A673 (cell line): ENCODE data around the gene PDCD11. TPM values are rescaled to one million over a fixed set of nuclear protein-coding genes. Genes with fewer than 3 reads are reported as not detected.

Experiments
- BruUV-seq: library from RNA; stranded (reverse); fragments of 400-500 nt; replicated peaks from 2 replicates; lab custom pipeline; 2021; lab: Mats Ljungman, UMichigan
- CTCF ChIA-PET: fragments of 300-600 bp; sonication (Branson Sonifier 250); formaldehyde crosslinking; loops from one replicate; lab custom pipeline; 2022; ENCODE audit warnings: antibody characterized with exemption; lab: Charles Lee
- POLR2A ChIA-PET: fragments of 300-600 bp; sonication (Branson Sonifier 250); formaldehyde crosslinking; loops from one replicate; lab custom pipeline; 2022; ENCODE audit warnings: antibody characterized with exemption; ENCODE audit not compliant: low non-redundant PET; lab: Charles Lee
- DNase-seq: peaks from one replicate; pipeline ENCODE4 v3.0.0-alpha.2; 2015; ENCODE audit warnings: low spot score
- H3K27ac ChIP-seq: fragments of 200-600 bp; sonication (generic); 2 replicates; pipeline ENCODE4 v1.5.1; 2016; ENCODE audit warnings: mixed run types, low read depth, mild to moderate bottlenecking, mixed read lengths, antibody characterized with exemption, low read length; ENCODE audit not compliant: poor library complexity, severe bottlenecking
- H3K27me3 ChIP-seq: fragments of 200-600 bp; sonication (generic); replicated peaks from 2 replicates; pipeline ENCODE4 v1.6.1; 2017; ENCODE audit warnings: mixed run types, low read depth, mild to moderate bottlenecking, mixed read lengths, antibody characterized with exemption, low read length; ENCODE audit not compliant: insufficient read depth, poor library complexity
- H3K36me3 ChIP-seq: fragments of 200-600 bp; sonication (generic); 2 replicates; pipeline ENCODE4 v1.6.1; 2016; ENCODE audit warnings: mixed run types, mild to moderate bottlenecking, mixed read lengths, antibody characterized with exemption, low read length; ENCODE audit not compliant: insufficient read depth, poor library complexity, severe bottlenecking
- H3K4me1 ChIP-seq: fragments of 200-600 bp; sonication (generic); 2 replicates; pipeline ENCODE4 v1.6.1; 2017; ENCODE audit warnings: mixed run types, mild to moderate bottlenecking, mixed read lengths, antibody characterized with exemption, low read length; ENCODE audit not compliant: insufficient read depth, poor library complexity, severe bottlenecking
- H3K4me3 ChIP-seq: fragments of 200-600 bp; sonication (generic); 2 replicates; pipeline ENCODE4 v1.5.1; 2016; ENCODE audit warnings: low read depth, mixed run types, mild to moderate bottlenecking, mixed read lengths, low read length; ENCODE audit not compliant: poor library complexity, severe bottlenecking
- H3K9me3 ChIP-seq: fragments of 200-600 bp; sonication (generic); 2 replicates; pipeline ENCODE4 v1.6.1; 2016; ENCODE audit warnings: mixed run types, low read depth, mild to moderate bottlenecking, mixed read lengths, antibody characterized with exemption, low read length; ENCODE audit not compliant: poor library complexity, severe bottlenecking
- EZH2 ChIP-seq: fragments of 200-600 bp; sonication (generic); IDR thresholded peaks from 2 replicates; pipeline ENCODE4 v1.6.1; 2017; ENCODE audit warnings: borderline replicate concordance, low read depth, mild to moderate bottlenecking, mixed read lengths, antibody characterized with exemption, low read length; ENCODE audit not compliant: poor library complexity, severe bottlenecking
- intact Hi-C: fragments of 100-400 bp; cut with micrococcal nuclease; formaldehyde crosslinking; loops from one replicate; pipeline ENCODE4 v1.10.0; 2022; ENCODE audit not compliant: unreplicated experiment
- total RNA-seq: library from RNA; stranded (reverse); gene quantifications from 2 replicates; pipeline ENCODE4 v1.2.3, GENCODE V29; 2021
- TF ChIP-seq, protein P1 (sequence below): fragments of 300-800, 200-600 bp; sonication (generic); conservative IDR thresholded peaks from 2 replicates; pipeline ENCODE4 v1.5.1; 2017; ENCODE audit warnings: low read depth, mild to moderate bottlenecking, antibody characterized with exemption, low read length, moderate library complexity, mixed read lengths

PDCD11 gene
- total RNA-seq, 1 experiment from 2014 or later, result 78.1 TPM

DNA sequence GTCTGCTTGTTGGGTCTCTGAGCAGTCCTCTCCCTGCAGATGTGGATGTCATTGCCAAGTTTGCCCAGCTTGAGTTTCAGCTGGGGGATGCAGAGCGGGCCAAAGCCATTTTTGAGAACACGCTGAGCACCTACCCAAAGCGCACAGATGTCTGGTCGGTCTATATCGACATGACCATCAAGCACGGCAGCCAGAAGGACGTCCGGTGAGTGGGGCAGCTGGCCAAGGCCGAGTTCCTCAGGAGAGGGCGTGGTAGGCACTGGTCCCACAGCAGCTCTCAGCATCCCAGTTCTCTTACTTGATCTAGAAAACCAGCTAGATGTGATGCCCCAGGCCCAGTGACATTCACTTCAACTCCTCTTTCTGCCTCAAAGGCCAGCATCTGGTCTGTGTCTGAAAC, 48.1 kb downstream of the PDCD11 start:
- Histone ChIP-seq H3K36me3 (peaks cover 78% of the 10 kb centered on the region), H3K4me1 (no peaks in the 10 kb centered on the region), H3K9me3 (no peaks in the 10 kb centered on the region), H3K27me3 (no peaks in the 10 kb centered on the region), H3K27ac (no peak overlapping the region), H3K4me3 (no peak overlapping the region)
- CTCF ChIA-PET, result no interaction called here
- TF ChIP-seq, protein P1, sequence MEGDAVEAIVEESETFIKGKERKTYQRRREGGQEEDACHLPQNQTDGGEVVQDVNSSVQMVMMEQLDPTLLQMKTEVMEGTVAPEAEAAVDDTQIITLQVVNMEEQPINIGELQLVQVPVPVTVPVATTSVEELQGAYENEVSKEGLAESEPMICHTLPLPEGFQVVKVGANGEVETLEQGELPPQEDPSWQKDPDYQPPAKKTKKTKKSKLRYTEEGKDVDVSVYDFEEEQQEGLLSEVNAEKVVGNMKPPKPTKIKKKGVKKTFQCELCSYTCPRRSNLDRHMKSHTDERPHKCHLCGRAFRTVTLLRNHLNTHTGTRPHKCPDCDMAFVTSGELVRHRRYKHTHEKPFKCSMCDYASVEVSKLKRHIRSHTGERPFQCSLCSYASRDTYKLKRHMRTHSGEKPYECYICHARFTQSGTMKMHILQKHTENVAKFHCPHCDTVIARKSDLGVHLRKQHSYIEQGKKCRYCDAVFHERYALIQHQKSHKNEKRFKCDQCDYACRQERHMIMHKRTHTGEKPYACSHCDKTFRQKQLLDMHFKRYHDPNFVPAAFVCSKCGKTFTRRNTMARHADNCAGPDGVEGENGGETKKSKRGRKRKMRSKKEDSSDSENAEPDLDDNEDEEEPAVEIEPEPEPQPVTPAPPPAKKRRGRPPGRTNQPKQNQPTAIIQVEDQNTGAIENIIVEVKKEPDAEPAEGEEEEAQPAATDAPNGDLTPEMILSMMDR, result no peak
- TF ChIP-seq EZH2, result no peak
- intact Hi-C loops, result no loop called here
- POLR2A ChIA-PET, result no interaction called here
- no TSS peak for BruUV-seq
- DNase-seq, result no peak

DNA sequence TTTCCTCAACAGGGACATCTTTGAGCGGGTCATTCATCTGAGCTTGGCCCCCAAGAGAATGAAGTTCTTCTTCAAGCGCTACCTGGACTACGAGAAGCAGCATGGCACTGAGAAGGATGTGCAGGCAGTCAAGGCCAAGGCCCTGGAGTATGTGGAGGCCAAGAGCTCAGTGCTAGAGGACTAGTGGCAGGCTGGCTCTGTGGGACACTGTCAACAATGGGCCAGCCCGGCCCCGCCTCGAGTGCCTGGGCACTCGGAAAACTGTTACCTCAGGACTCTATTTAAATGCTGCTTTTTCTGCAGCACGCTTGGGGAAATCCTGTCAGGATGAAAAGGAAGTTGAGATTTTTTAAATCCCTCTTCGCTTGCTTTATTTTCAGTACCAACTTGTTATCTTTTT, 48.9 kb downstream of the PDCD11 start:
- H3K27me3 ChIP-seq, result no peaks in the 10 kb centered on the region
- CTCF ChIA-PET, result no interaction called here
- no peaks in the 10 kb centered on the region for H3K9me3 ChIP-seq
- no peak for TF ChIP-seq EZH2
- TF ChIP-seq, protein P1, result no peak
- no peak overlapping the region for H3K4me3 ChIP-seq
- intact Hi-C loops, result no loop called here
- DNase-seq, result no peak
- POLR2A ChIA-PET, result interaction anchor here (0.6 kb wide), 1 partner anchor 105 kb away, joined by 3 read pairs; no protein-coding TSS in a partner anchor
- H3K27ac ChIP-seq, result no peak overlapping the region
- H3K4me1 ChIP-seq, result no peaks in the 10 kb centered on the region
- peaks cover 71% of the 10 kb centered on the region for H3K36me3 ChIP-seq
- BruUV-seq, result no TSS peak

DNA sequence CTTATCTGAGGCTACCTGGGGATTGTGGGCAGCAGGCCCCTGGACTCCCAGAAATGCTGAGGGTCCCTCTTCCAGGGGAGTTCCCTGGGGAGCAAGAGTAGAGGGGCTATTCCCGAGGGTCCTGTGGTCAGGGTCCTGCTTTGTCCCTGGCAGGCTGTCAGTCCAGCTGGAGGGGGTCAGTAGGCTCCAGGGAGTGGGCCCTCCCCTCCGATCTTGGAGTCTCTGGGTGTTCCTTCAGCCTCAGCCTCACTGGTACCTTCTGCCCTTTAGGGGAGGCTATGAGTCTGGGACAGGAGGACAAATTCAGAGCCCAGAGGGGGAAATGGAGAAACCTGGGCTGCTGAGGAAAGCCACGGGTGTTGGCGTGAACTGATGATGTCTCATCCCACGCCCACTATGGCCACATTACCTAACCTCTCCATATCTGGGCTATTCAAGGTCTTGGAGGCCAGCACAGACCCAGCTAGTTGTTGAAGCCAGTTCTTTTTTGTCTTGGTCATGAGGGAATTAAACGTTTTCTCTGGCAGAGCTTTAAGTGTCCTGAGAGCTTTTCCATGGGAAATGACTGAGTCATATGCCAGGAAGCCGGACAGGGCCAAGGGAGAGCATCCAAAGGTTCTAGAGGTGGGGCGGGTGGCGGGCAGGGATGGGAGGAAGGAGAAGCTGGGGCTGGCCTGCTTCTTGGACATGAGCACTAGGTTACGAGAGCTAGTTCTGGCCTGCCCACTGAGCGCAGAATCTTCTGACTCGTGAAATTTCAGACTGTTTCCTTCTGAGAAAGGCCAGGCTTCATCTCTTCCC, 49.5 kb downstream of the PDCD11 start:
- Histone ChIP-seq H3K27ac (no peak overlapping the region), H3K27me3 (no peaks in the 10 kb centered on the region), H3K9me3 (no peaks in the 10 kb centered on the region), H3K4me3 (no peak overlapping the region), H3K36me3 (peaks cover 65% of the 10 kb centered on the region), H3K4me1 (peaks cover 1% of the 10 kb centered on the region)
- intact Hi-C loops, result no loop called here
- DNase-seq, result no peak
- ChIA-PET CTCF (no interaction called here), POLR2A (interaction anchor here (0.6 kb wide), 1 partner anchor 104 kb away, joined by 3 read pairs; no protein-coding TSS in a partner anchor)
- TF ChIP-seq, protein P1, result no peak
- BruUV-seq, result TSS peak; percentile 87
